GM12878 (cell line): ENCODE results near the gene MRPS25. TPM values are rescaled to one million over a fixed set of nuclear protein-coding genes. Genes with fewer than 3 reads are reported as not detected.

Experiments used
- ATAC-seq: fragments of 200-7000 bp; cut with Tn5 transposase; 3 replicates; pipeline ENCODE4 v1.9.1; 2020; ENCODE audit warnings: mild to moderate bottlenecking, moderate library complexity
- BruUV-seq: library from RNA; stranded (reverse); fragments of 400-500 nt; replicated peaks from 2 replicates; lab custom pipeline; 2021; lab: Mats Ljungman, UMichigan
- CTCF ChIA-PET: fragments of 300-600 bp; sonication (Branson Sonifier 250); formaldehyde crosslinking; extraction: SDS; loops from one replicate; lab custom pipeline; 2021; ENCODE audit warnings: inconsistent platforms; lab: Yijun Ruan, JAX
- POLR2A ChIA-PET: fragments of 350-600 bp; formaldehyde crosslinking; extraction: SDS; loops from one replicate; lab custom pipeline; 2021; ENCODE audit warnings: inconsistent platforms; lab: Charles Lee
- RAD21 ChIA-PET: fragments of 300-600 bp; sonication (Branson Sonifier 250); formaldehyde crosslinking; loops from one replicate; lab custom pipeline; 2023; ENCODE audit warnings: antibody characterized with exemption; ENCODE audit not compliant: unreplicated experiment; lab: Charles Lee
- SMC1A ChIA-PET: fragments of 300-600 bp; sonication (Branson Sonifier 250); formaldehyde crosslinking; loops from one replicate; lab custom pipeline; 2023; ENCODE audit not compliant: unreplicated experiment, uncharacterized antibody; lab: Charles Lee
- DNase-seq: peaks from one replicate; pipeline ENCODE4 v3.0.0-alpha.2; 2011; ENCODE audit warnings: low read depth, low spot score
- FAIRE-seq: peaks from 3 replicates; lab custom pipeline; 2011; peaks lifted over from hg19 to GRCh38; lab: Jason Lieb, UNC
- H2AFZ ChIP-seq: 2 replicates; pipeline ENCODE4 v1.6.0; 2011; ENCODE audit warnings: low read depth, low read length, control low read depth; ENCODE audit not compliant: control insufficient read depth
- H3K27ac ChIP-seq: 2 replicates; pipeline ENCODE4 v1.5.1; 2011; ENCODE audit warnings: control low read depth; ENCODE audit not compliant: control insufficient read depth, insufficient read depth
- H3K27me3 ChIP-seq, 2 experiments: replicated peaks in 1 of 2; 2 replicates each; pipeline versions ENCODE4 v1.6.0 to v1.6.1; 2011; ENCODE audit warnings: low read length in 1 of 2; ENCODE audit not compliant: control insufficient read depth in 2 of 2, insufficient read depth in 2 of 2
- H3K36me3 ChIP-seq, 2 experiments: 2 replicates each; pipeline ENCODE4 v1.5.1; 2011; ENCODE audit warnings: low read length in 1 of 2; ENCODE audit not compliant: control insufficient read depth in 2 of 2, insufficient read depth in 2 of 2
- H3K4me1 ChIP-seq: 2 replicates; pipeline ENCODE4 v1.6.1; 2011; ENCODE audit warnings: mild to moderate bottlenecking, low read length, moderate library complexity, mixed read lengths; ENCODE audit not compliant: control insufficient read depth, insufficient read depth
- H3K4me2 ChIP-seq: 2 replicates; pipeline ENCODE4 v1.6.0; 2011; ENCODE audit warnings: control low read depth; ENCODE audit not compliant: control insufficient read depth, insufficient read depth
- H3K4me3 ChIP-seq: fragments of 200-600 bp; sonication (generic); 2 replicates; pipeline ENCODE4 v1.5.1; 2016
- H3K79me2 ChIP-seq: 2 replicates; pipeline ENCODE4 v1.6.0; 2011; ENCODE audit warnings: low read length; ENCODE audit not compliant: control insufficient read depth, insufficient read depth
- H3K9ac ChIP-seq: 2 replicates; pipeline ENCODE4 v1.8.0; 2011; ENCODE audit warnings: low read length, control low read depth, mixed read lengths; ENCODE audit not compliant: control insufficient read depth, insufficient read depth
- H3K9me3 ChIP-seq: replicated peaks from 3 replicates; pipeline ENCODE4 v1.5.1; 2011; ENCODE audit warnings: mild to moderate bottlenecking, low read length; ENCODE audit not compliant: control insufficient read depth, insufficient read depth
- H4K20me1 ChIP-seq: 2 replicates; pipeline ENCODE4 v1.6.0; 2011; ENCODE audit not compliant: control insufficient read depth, insufficient read depth
- ASH2L ChIP-seq: fragments of 300-600, 200-600 bp; sonication (generic); IDR thresholded peaks from 2 replicates; pipeline ENCODE4 v1.6.1; 2017; ENCODE audit warnings: low read depth, mild to moderate bottlenecking, borderline replicate concordance
- ATF7 ChIP-seq: fragments of 450-650 bp; IDR thresholded peaks from 2 replicates; pipeline ENCODE4 v1.6.1; 2016; ENCODE audit warnings: low read depth, mild to moderate bottlenecking
- DPF2 ChIP-seq: fragments of 450-650 bp; IDR thresholded peaks from 2 replicates; pipeline ENCODE4 v1.6.1; 2017; ENCODE audit warnings: mild to moderate bottlenecking
- ELK1 ChIP-seq: IDR thresholded peaks from 2 replicates; pipeline ENCODE4 v1.6.1; 2012; ENCODE audit warnings: low read depth, low read length, improper control_type of control experiment
- IKZF1 ChIP-seq: fragments of 450-650 bp; conservative IDR thresholded peaks from 2 replicates; pipeline ENCODE4 v1.6.1; 2017; ENCODE audit warnings: antibody characterized with exemption, mild to moderate bottlenecking
- MLLT1 ChIP-seq: fragments of 450-650 bp; IDR thresholded peaks from 2 replicates; pipeline ENCODE4 v1.6.1; 2016; ENCODE audit warnings: mild to moderate bottlenecking
- MTA2 ChIP-seq: fragments of 450-650 bp; IDR thresholded peaks from 2 replicates; pipeline ENCODE4 v1.6.1; 2016; ENCODE audit warnings: low read depth, mild to moderate bottlenecking, moderate library complexity
- NBN ChIP-seq: fragments of 450-650 bp; IDR thresholded peaks from 2 replicates; pipeline ENCODE4 v1.6.1; 2016
- NFIC ChIP-seq: IDR thresholded peaks from 2 replicates; pipeline ENCODE4 v1.6.1; 2012; ENCODE audit warnings: low read depth, mild to moderate bottlenecking, inconsistent platforms, low read length, moderate library complexity
- NFYB ChIP-seq: IDR thresholded peaks from 2 replicates; pipeline ENCODE4 v1.6.1; 2011; ENCODE audit warnings: low read depth, mild to moderate bottlenecking, low read length, improper control_type of control experiment, moderate library complexity; ENCODE audit not compliant: insufficient read depth
- POLR2A ChIP-seq: IDR thresholded peaks from 2 replicates; pipeline ENCODE4 v1.6.1; 2011; ENCODE audit warnings: low read depth, mild to moderate bottlenecking, low read length
- RBBP5 ChIP-seq: fragments of 200-600 bp; sonication (generic); conservative IDR thresholded peaks from 2 replicates; pipeline ENCODE4 v1.6.1; 2016
- RUNX3 ChIP-seq: IDR thresholded peaks from 2 replicates; pipeline ENCODE4 v1.6.1; 2012; ENCODE audit warnings: low read length, inconsistent platforms
- SREBF2 ChIP-seq: IDR thresholded peaks from 2 replicates; pipeline ENCODE4 v1.6.1; 2012; ENCODE audit warnings: mild to moderate bottlenecking, low read length
- WGBS: methylation state at CpG from one replicate; pipeline ENCODE4 v1.1.6; 2016; ENCODE audit warnings: low lambda C conversion rate; ENCODE audit not compliant: insufficient replicate concordance, insufficient coverage; ENCODE audit errors: missing lambda C conversion rate; 5-methylcytosine and 5-hydroxymethylcytosine counted together
- in situ Hi-C: fragments of 300-500 bp; cut with MboI; formaldehyde crosslinking; loops from 9 replicates; pipeline ENCODE4 v1.14.3; 2018; ENCODE audit warnings: mixed read lengths
- intact Hi-C: fragments of 100-400 bp; cut with micrococcal nuclease; formaldehyde crosslinking; loops from one replicate; pipeline ENCODE4 v1.14.2; 2022; ENCODE audit not compliant: unreplicated experiment
- polyA plus RNA-seq, 11 experiments: library from polyadenylated mRNA; depleted of rRNA in 4 of 11; unstranded in 6 of 11; stranded (reverse) in 5 of 11; fragments of >200 nt; fragmentation: Nextera tagmentation in 4 of 11; fragmentation: Illumina TruSeq in 1 of 11; extraction: Ambion mirVana in 4 of 11; extraction: Trizol in 1 of 11; gene quantifications; 1 replicate in 1 of 11; 2 replicates in 10 of 11; pipeline versions ENCODE4 v1.2.1 to v1.2.3, GENCODE V29; 2011 to 2016; ENCODE audit warnings: inconsistent platforms in 2 of 11, missing spikeins in 2 of 11, low read depth in 1 of 11
- total RNA-seq, 4 experiments: library from RNA; depleted of rRNA in 3 of 4; stranded (reverse); fragments of >200 nt in 3 of 4; fragmentation: Illumina TruSeq in 1 of 4; extraction: Trizol in 1 of 4; gene quantifications; 2 replicates each; pipeline versions ENCODE4 v1.2.1 to v1.2.3, GENCODE V29; 2013 to 2021

MRPS25 gene
- total and polyA plus RNA-seq, 10 of the 15 experiments (the other 5 are each of a cell fraction or from before 2014, with no cell fraction given) = 17.0 to 114 (median 62.2) TPM

- Histone ChIP-seq H3K27me3 (no peaks in the 10 kb centered on the region), H2AFZ (no peak overlapping the region), H3K4me3 (no peak overlapping the region), H3K9me3 (peaks cover 17% of the 10 kb centered on the region), H4K20me1 (no peaks in the 10 kb centered on the region), H3K36me3 (peaks cover 20 to 25% of the 10 kb centered on the region in 2 experiments), H3K79me2 (peaks cover 37% of the 10 kb centered on the region), H3K4me1 (peaks cover 22% of the 10 kb centered on the region), H3K4me2 (no peak overlapping the region), H3K27ac (no peak overlapping the region), H3K9ac (no peak overlapping the region)
- ChIA-PET SMC1A (no interaction called here), RAD21 (no interaction called here), CTCF (interaction anchor here (0.6 kb wide), 2 partner anchors 109 to 216 kb away, joined by 3 read pairs; no protein-coding TSS in a partner anchor), POLR2A (no interaction called here)
- intact Hi-C loops (no loop called here), in situ Hi-C loops (no loop called here)
- FAIRE-seq = no peak
- ATAC-seq = no peak
- 96% methylated on average over 19 of the region's 19 CpGs for WGBS
- TF ChIP-seq MTA2 = no peak
- 0 out of 2 replicates have a peak, but pooled peaks have one; percentile 10 for TF ChIP-seq POLR2A
- no TSS peak for BruUV-seq
- DNase-seq = no peak
Measured at GRCh38 chr3:15056676-15057404, 8.3 kb downstream of the MRPS25 start.

GRCh38 chr3:15055019-15055557 lies 10.0 kb downstream of the MRPS25 start:
- Histone ChIP-seq H3K79me2 (peaks cover 43% of the 10 kb centered on the region), H3K4me3 (no peak overlapping the region), H3K27ac (peak overlapping the region; percentile 56), H2AFZ (peak overlapping the region; percentile 24; the same call in 1 of the 2 replicates), H3K9ac (no peak overlapping the region), H3K4me2 (peak overlapping the region; percentile 77), H3K9me3 (peaks cover 17% of the 10 kb centered on the region), H3K27me3 (no peaks in the 10 kb centered on the region), H4K20me1 (no peaks in the 10 kb centered on the region), H3K4me1 (peaks cover 39% of the 10 kb centered on the region), H3K36me3 (peaks cover 23 to 27% of the 10 kb centered on the region in 2 experiments)
- ChIA-PET CTCF (interaction anchor here (1.7 kb wide), 1 partner anchor 10 kb away, joined by 7 read pairs; the partner anchor contains the start of gene MRPS25), RAD21 (interaction anchor here (1.4 kb wide), 1 partner anchor 10 kb away, joined by 6 read pairs; the partner anchor contains the start of gene MRPS25), SMC1A (interaction anchor here (0.9 to 1.9 kb wide), 4 partner anchors 9 to 132 kb away, joined by 3 to 6 read pairs (median 3); partner anchors contain the start of gene MRPS25), POLR2A (interaction anchor here (0.6 to 1.5 kb wide), 3 partner anchors 10 to 74 kb away, joined by 3 to 8 read pairs (median 4); partner anchors contain the start of gene MRPS25)
- ATAC-seq = peak; percentile 63
- BruUV-seq = no TSS peak
- DNase-seq = peak; percentile 54
- 5% methylated on average over 8 of the region's 8 CpGs for WGBS
- peak; percentile 90 for FAIRE-seq
- intact Hi-C loops = loop anchor here (1.0 kb wide), 1 partner anchor 10 kb away; the partner anchor contains the start of gene MRPS25
- in situ Hi-C loops = no loop called here
- TF ChIP-seq NBN = peak; percentile 66; the same call in 1 of the 2 replicates
- TF ChIP-seq SREBF2 = 0 out of 2 replicates have a peak, but pooled peaks have one; percentile 30
- TF ChIP-seq RUNX3 = peak; percentile 91
- 0 out of 2 replicates have a peak, but pooled peaks have one; percentile 69 for TF ChIP-seq ASH2L
- no peak for TF ChIP-seq ELK1
- 0 out of 2 replicates have a peak, but pooled peaks have one; percentile 47 for TF ChIP-seq NFYB
- TF ChIP-seq DPF2 = peak; percentile 76; the same call in 1 of the 2 replicates
- TF ChIP-seq IKZF1 = peak; percentile 62
- no peak for TF ChIP-seq RBBP5
- peak; percentile 34; the same call in 1 of the 2 replicates for TF ChIP-seq MLLT1
- peak; percentile 65; the same call in 1 of the 2 replicates for TF ChIP-seq ATF7
- TF ChIP-seq NFIC = peak; percentile 50
